T47D (cell line): ENCODE measurements around the gene SLC39A3.

Source experiments
- DNase-seq, 2 experiments: peaks; one replicate each; pipeline versions ENCODE4 v3.0.0 to v3.0.0-alpha.2; 2011 to 2012; ENCODE audit warnings: low read depth in 1 of 2, low spot score in 1 of 2
- JUND ChIP-seq: IDR thresholded peaks from 2 replicates; pipeline ENCODE4 v1.6.1; 2012; ENCODE audit warnings: low read depth
- in situ Hi-C: cut with HindIII; loops from 2 replicates; pipeline ENCODE4 v1.10.0; 2016; ENCODE audit warnings: low sequenced_read_pairs, low pct_unique_long_range_greater_than_20kb

Gene SLC39A3

DNA sequence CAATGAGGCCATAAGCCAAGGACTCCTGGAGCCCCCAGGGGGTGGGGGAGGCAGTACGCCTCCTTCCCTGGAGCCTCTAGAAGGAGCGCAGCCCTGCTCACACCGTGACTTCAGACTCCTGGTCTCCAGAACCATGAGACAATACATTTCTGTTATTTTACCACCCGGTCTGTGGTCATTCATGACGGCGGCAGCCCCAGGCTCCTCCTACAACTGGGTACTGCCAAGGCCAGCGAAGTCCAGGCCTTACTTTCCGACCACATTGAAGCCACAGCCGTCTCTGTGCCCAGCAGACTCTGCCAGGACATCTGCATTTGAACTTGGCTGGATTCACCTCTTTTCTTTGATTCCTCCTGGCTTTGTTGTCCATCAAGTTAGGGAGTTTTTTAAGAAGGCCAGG lies 47.9 kb downstream of the SLC39A3 start:
- DNase-seq, result no peak
- in situ Hi-C loops, result no loop called here
- TF ChIP-seq JUND, result no peak

DNA sequence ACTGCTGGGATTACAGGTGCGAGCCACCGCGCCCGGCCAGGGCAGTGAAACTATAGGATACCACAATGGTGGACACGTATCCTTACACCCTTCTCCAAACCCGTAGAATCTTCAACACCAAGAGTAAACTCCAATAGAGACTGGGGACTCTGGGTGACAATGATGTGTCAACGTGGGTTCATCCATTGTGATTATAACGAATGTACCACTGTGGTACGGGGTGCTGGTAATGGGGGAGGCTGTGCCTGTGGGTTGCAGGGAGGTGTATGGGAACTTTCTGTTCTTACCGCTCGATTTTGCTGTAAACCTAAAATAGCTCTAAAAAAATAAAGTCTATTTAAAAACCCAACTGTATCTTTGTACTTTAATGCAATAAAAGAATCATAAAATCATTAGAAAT lies 49.0 kb downstream of the SLC39A3 start:
- no peak for DNase-seq
- in situ Hi-C loops, result no loop called here
- no peak for TF ChIP-seq JUND

DNA sequence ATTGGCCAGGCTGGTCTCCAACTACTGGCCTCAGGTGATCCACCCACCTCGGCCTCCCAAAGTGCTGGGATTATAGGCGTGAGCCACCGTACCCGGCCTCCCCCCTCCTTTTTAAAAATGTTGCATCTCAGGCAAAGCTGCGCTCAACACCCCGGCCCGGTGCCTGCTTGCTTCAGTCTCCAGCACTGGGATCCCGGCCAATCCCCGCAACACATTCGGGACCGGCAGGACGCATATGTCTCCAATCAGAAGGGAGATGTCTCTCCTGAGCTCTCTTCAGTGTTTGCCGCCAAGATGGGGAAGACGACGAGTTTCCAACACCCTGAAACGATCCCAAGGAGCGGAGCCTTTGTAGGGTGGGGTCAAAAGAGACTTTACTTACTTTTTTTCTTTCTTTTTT lies 53.5 kb downstream of the SLC39A3 start:
- no peak for DNase-seq
- in situ Hi-C loops, result no loop called here
- no peak for TF ChIP-seq JUND

DNA sequence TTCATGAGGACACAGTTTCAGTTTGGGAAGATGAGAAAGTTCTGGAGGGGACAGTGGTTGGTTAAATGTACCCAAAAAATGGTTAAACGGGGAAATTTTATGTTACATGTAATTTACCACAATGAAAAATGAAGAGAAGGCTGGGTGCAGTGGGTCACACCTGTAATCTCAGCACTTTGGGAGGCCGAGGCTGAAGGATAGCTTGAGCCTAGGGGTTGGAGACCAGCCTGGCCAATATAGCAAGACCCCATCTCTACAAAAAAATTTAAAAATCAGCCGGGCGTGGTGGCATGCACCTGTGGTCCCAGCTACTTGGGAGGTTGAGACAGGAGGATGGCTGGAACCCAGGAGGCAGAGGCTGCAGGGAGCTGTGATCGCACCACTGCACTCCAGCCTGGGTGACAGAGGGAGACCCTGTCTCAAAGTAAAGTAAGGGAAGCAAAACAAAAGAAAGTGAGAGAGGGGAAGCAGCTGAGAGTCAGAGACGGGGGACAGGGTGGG lies 54.6 kb downstream of the SLC39A3 start:
- in situ Hi-C loops, result no loop called here
- no peak for TF ChIP-seq JUND
- no peak for DNase-seq

DNA sequence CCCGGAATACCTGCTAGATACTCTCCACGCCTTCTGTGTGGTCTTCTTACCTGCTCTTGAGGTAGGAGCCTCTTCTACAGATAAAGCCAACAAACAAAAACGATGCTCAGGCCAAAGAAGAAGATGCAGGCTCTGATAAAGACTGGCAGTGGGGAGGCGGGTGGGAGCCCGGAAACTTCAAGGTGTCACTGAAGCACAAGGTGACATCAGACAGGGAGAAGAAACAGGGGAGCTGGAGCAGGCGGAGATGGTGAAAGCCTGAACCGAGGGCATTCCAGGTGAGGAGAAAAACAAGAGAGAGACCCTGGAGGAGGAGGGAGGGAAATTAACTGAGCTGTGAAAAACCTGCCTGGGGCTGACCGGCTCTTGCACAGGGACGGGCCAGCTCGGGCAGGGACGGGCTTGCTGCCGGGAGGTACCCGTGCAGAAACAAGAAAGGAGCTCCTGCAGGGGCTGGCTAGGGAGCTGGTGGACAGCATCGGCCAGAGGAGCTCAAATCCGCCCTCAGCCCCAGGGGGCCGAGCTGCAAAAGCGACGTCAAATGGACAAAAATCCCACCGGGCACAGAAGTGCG lies 56.3 kb downstream of the SLC39A3 start:
- DNase-seq, result no peak
- no peak for TF ChIP-seq JUND
- in situ Hi-C loops, result no loop called here
